Sigmoid colon (tissue), 4 donors: ENCODE data around the gene APEH.

Experiments
- EP300 ChIP-seq, 4 donors: sonication (generic); formaldehyde crosslinking; IDR thresholded peaks; one replicate each; pipeline ENCODE4 v1.6.1; 2017; ENCODE audit warnings: antibody characterized with exemption in 4 of 4
- POLR2A ChIP-seq, 2 donors: fragments of 450-650 bp; IDR thresholded peaks; one replicate each; pipeline ENCODE4 v1.6.1; 2016; ENCODE audit warnings: antibody characterized with exemption in 2 of 2, mild to moderate bottlenecking in 2 of 2, moderate library complexity in 2 of 2
- POLR2AphosphoS5 ChIP-seq, 4 donors: sonication (generic); formaldehyde crosslinking; IDR thresholded peaks; one replicate each; pipeline ENCODE4 v1.6.1; 2017; ENCODE audit warnings: antibody characterized with exemption in 4 of 4
- TF ChIP-seq, protein P1 (sequence below), 4 experiments: fragments of 450-650 bp in 3 of 4; fragments of 200-600 bp in 1 of 4; IDR thresholded peaks; one replicate each; pipeline ENCODE4 v1.5.1; 2016 to 2019; ENCODE audit warnings: antibody characterized with exemption in 4 of 4, mild to moderate bottlenecking in 3 of 4, moderate library complexity in 2 of 4

DNA sequence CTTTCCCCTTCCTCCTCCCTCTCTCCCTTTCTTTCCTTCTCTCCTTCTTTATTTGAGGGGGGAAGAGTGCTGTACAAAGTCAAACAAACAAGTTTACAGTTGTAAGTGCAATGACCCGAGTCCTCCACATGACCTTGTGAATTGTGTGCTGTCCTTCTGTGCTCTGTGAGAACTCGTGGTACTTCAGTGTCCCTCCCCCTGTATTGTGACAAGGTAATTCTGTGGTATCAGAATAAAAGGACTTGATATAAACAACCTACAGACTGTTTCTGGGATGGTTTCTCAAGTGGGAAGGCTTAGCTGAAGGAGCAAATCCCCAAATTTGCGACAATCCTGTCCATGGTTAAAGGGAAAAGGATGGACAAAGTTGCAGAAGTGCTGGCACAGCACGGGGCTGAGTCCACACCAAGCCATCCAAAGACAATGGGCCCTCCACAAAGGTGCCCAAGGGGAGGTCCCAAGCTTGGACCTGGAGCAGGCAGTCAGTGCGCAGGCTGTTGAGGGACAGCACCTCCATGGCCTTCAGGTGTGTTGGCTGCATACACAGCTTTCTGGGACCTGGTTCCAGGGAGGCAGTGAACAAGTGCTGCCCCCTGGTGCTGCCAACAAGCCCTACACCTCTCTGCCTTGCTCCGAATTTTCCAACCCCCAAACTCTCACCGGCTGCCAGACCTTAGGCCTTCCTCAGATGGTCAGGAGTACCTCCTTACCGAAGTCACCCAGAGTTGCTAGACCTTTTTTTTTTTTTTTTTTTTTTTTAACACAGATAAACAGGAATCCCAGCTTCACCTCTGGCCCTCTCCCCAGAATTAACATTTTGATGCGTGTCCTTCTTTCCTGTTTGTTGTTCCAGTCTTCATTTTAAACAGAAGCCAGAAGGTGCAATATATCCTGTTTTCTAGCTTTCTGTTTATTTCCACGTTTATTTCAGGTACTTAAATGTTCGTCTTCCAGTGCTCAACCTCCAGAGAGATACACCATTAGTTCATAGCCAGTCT, 2.6 kb upstream of the APEH start:
- TF ChIP-seq POLR2AphosphoS5 (IDR thresholded peaks at IDR 0.05) (no peak), EP300 (IDR thresholded peaks at IDR 0.05) (no peak), POLR2A (IDR thresholded peaks at IDR 0.05) (no peak)
- TF ChIP-seq, protein P1, sequence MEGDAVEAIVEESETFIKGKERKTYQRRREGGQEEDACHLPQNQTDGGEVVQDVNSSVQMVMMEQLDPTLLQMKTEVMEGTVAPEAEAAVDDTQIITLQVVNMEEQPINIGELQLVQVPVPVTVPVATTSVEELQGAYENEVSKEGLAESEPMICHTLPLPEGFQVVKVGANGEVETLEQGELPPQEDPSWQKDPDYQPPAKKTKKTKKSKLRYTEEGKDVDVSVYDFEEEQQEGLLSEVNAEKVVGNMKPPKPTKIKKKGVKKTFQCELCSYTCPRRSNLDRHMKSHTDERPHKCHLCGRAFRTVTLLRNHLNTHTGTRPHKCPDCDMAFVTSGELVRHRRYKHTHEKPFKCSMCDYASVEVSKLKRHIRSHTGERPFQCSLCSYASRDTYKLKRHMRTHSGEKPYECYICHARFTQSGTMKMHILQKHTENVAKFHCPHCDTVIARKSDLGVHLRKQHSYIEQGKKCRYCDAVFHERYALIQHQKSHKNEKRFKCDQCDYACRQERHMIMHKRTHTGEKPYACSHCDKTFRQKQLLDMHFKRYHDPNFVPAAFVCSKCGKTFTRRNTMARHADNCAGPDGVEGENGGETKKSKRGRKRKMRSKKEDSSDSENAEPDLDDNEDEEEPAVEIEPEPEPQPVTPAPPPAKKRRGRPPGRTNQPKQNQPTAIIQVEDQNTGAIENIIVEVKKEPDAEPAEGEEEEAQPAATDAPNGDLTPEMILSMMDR (IDR thresholded peaks at IDR 0.05): peak; percentile 56 to 83 (median 74)
